ENCODE measurements around the gene DNAH8. TPM values are rescaled to one million over a fixed set of nuclear protein-coding genes. Genes with fewer than 3 reads are reported as not detected.

Gene DNAH8
- total RNA-seq, 2 experiments from 2014 or later, result 0.03 to 0.05 TPM

GRCh38 chr6:38974389-38975151 is 259.5 kb downstream of the DNAH8 start:
- CTCF ChIA-PET, result interaction anchor here (0.5 to 3.0 kb wide), 5 partner anchors 8 to 335 kb away, joined by 3 to 16 read pairs (median 5); no protein-coding TSS in a partner anchor
- POLR2A ChIA-PET, result interaction anchor here (1.2 kb wide), 1 partner anchor 140 kb away, joined by 3 read pairs; no protein-coding TSS in a partner anchor
- DNase-seq, result no peak
- Mint-ChIP-seq H3K27me3 (peaks cover 50% of the 10 kb centered on the region), H3K27ac (no peak overlapping the region), H3K9me3 (no peaks in the 10 kb centered on the region), H3K36me3 (ENCODE audit: low read depth) (no peaks in the 10 kb centered on the region), H3K4me1 (no peaks in the 10 kb centered on the region), H3K4me3 (no peak overlapping the region)

DNA sequence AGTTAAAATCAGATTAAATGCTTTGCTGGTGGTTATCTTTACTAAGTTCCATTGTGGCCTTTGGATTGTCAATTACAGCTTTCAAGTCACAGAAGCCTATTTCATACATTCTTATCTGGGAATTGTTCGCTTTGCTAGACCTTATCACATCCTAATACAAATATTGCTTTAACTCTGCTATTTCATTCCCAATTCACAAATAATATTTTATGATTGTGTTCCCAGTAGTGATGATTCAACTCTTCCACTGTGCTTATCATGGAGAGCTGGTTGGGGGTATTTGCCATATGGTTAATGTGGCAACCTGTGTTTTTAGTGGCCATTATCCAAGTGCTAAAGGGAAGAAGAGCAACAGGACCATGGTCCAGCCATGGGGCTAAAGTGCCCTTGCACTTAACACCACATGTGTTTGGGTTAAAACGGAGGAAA is 260.5 kb downstream of the DNAH8 start:
- Mint-ChIP-seq H3K4me1 (no peaks in the 10 kb centered on the region), H3K9me3 (no peaks in the 10 kb centered on the region), H3K27ac (no peak overlapping the region), H3K27me3 (peaks cover 49% of the 10 kb centered on the region), H3K4me3 (no peak overlapping the region), H3K36me3 (ENCODE audit: low read depth) (no peaks in the 10 kb centered on the region)
- CTCF ChIA-PET, result no interaction called here
- POLR2A ChIA-PET, result no interaction called here
- DNase-seq, result no peak

DNA sequence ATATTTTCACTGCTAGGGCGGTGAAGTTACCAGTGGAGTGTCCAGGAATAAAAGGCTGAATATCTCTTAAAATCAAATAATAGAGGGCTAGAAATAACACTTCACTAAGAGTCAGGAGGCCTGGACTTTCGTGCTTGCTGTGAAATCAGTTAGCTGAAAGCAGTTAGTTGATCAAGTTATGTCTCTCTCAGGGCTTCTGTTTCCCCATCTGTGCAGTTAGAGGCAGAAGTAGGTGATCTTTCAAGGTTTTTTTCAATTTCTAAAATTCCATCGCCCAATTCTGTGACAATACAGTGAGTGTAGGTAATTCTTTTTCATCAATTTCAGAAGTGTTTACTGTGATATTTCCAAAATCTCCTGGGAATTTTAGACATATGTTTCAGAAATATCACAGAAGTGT is 260.9 kb downstream of the DNAH8 start:
- CTCF ChIA-PET, result no interaction called here
- no peaks in the 10 kb centered on the region for H3K9me3 Mint-ChIP-seq
- no peak overlapping the region for H3K4me3 Mint-ChIP-seq
- no peaks in the 10 kb centered on the region for H3K36me3 Mint-ChIP-seq (ENCODE audit: low read depth)
- H3K27me3 Mint-ChIP-seq, result peaks cover 49% of the 10 kb centered on the region
- POLR2A ChIA-PET, result no interaction called here
- H3K27ac Mint-ChIP-seq, result no peak overlapping the region
- DNase-seq, result no peak
- no peaks in the 10 kb centered on the region for H3K4me1 Mint-ChIP-seq

- H3K4me1 Mint-ChIP-seq, result no peaks in the 10 kb centered on the region
- ChIA-PET CTCF (no interaction called here), POLR2A (no interaction called here)
- no peaks in the 10 kb centered on the region for H3K36me3 Mint-ChIP-seq (ENCODE audit: low read depth)
- no peak for DNase-seq
- H3K9me3 Mint-ChIP-seq, result no peaks in the 10 kb centered on the region
- H3K4me3 Mint-ChIP-seq, result no peak overlapping the region
- no peak overlapping the region for H3K27ac Mint-ChIP-seq
- H3K27me3 Mint-ChIP-seq, result peaks cover 44% of the 10 kb centered on the region
These were observed 261.8 kb downstream of the DNAH8 start for GRCh38 chr6:38976801-38977500.

DNA sequence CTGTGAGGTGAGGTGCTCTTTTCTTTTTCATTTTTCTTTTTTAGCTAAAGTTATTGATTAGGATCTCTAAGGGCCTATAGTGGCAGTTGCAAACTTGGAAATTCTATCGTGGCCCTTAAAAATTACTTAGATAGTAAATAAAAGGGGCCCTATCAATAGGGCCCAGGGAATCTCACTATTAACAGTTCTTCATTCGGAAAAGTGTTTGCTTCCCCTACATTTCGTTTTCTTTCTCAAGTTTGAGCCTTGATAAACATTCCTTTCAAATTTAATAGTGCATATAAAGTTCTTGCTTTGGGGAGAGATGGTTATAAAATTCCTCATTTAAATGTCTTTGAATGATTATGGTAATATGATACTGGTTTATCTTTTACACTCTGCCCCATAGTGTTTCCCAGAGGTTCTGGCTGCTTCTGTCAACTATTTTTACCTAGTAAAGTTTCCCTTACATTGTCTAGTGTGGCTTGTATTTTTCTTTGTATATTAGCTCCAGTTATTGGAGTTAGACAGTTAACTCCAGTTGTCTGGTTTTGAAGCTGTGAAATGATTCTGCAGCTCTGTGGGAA is 263.1 kb downstream of the DNAH8 start:
- Mint-ChIP-seq H3K9me3 (no peaks in the 10 kb centered on the region), H3K4me1 (no peaks in the 10 kb centered on the region), H3K27me3 (peaks cover 50% of the 10 kb centered on the region), H3K36me3 (ENCODE audit: low read depth) (no peaks in the 10 kb centered on the region), H3K4me3 (no peak overlapping the region), H3K27ac (no peak overlapping the region)
- no peak for DNase-seq
- POLR2A ChIA-PET, result no interaction called here
- CTCF ChIA-PET, result no interaction called here

GRCh38 chr6:38982470-38982869 is 267.4 kb downstream of the DNAH8 start:
- no peak for DNase-seq
- Mint-ChIP-seq H3K27me3 (peaks cover 32% of the 10 kb centered on the region), H3K27ac (no peak overlapping the region), H3K4me1 (no peaks in the 10 kb centered on the region), H3K9me3 (no peaks in the 10 kb centered on the region), H3K36me3 (ENCODE audit: low read depth) (no peaks in the 10 kb centered on the region), H3K4me3 (no peak overlapping the region)
- POLR2A ChIA-PET, result no interaction called here
- CTCF ChIA-PET, result interaction anchor here (1.8 kb wide), 1 partner anchor 9 kb away, joined by 5 read pairs; no protein-coding TSS in a partner anchor

DNA sequence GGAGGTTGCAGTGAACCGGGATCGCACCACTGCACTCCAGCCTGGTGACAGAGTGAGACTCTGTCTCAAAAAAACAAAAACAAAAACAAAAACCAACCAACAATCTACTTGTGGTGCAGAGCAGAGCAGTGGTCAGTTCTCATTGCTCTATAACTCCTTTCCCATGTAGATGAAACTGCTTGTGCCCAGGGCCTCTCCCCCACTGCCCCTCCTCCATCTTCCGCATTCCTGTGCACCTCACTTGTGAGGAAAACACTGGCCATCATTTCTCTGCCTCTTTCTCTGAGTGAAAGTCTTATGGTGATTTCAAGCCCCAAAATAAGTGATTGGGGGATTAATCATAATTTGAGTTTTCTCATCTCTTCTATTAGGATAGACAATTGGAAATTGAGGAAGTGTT is 269.6 kb downstream of the DNAH8 start:
- DNase-seq, result no peak
- H3K9me3 Mint-ChIP-seq, result no peaks in the 10 kb centered on the region
- H3K4me1 Mint-ChIP-seq, result no peaks in the 10 kb centered on the region
- no peaks in the 10 kb centered on the region for H3K36me3 Mint-ChIP-seq (ENCODE audit: low read depth)
- no peak overlapping the region for H3K4me3 Mint-ChIP-seq
- ChIA-PET CTCF (no interaction called here), POLR2A (no interaction called here)
- no peak overlapping the region for H3K27ac Mint-ChIP-seq
- H3K27me3 Mint-ChIP-seq, result peaks cover 16% of the 10 kb centered on the region

GRCh38 chr6:38985839-38986238 is 270.7 kb downstream of the DNAH8 start:
- no peak for DNase-seq
- Mint-ChIP-seq H3K4me3 (no peak overlapping the region), H3K9me3 (no peaks in the 10 kb centered on the region), H3K27me3 (peaks cover 11% of the 10 kb centered on the region), H3K36me3 (ENCODE audit: low read depth) (no peaks in the 10 kb centered on the region), H3K4me1 (no peaks in the 10 kb centered on the region), H3K27ac (no peak overlapping the region)
- CTCF ChIA-PET, result interaction anchor here (0.6 kb wide), 1 partner anchor 22 kb away, joined by 3 read pairs; no protein-coding TSS in a partner anchor
- POLR2A ChIA-PET, result no interaction called here

GRCh38 chr6:38987503-38987902 is 272.4 kb downstream of the DNAH8 start:
- CTCF ChIA-PET, result no interaction called here
- no peak overlapping the region for H3K27ac Mint-ChIP-seq
- no peaks in the 10 kb centered on the region for H3K36me3 Mint-ChIP-seq (ENCODE audit: low read depth)
- H3K4me1 Mint-ChIP-seq, result no peaks in the 10 kb centered on the region
- peaks cover 12% of the 10 kb centered on the region for H3K27me3 Mint-ChIP-seq
- no peaks in the 10 kb centered on the region for H3K9me3 Mint-ChIP-seq
- DNase-seq, result no peak
- no peak overlapping the region for H3K4me3 Mint-ChIP-seq
- POLR2A ChIA-PET, result no interaction called here

DNA sequence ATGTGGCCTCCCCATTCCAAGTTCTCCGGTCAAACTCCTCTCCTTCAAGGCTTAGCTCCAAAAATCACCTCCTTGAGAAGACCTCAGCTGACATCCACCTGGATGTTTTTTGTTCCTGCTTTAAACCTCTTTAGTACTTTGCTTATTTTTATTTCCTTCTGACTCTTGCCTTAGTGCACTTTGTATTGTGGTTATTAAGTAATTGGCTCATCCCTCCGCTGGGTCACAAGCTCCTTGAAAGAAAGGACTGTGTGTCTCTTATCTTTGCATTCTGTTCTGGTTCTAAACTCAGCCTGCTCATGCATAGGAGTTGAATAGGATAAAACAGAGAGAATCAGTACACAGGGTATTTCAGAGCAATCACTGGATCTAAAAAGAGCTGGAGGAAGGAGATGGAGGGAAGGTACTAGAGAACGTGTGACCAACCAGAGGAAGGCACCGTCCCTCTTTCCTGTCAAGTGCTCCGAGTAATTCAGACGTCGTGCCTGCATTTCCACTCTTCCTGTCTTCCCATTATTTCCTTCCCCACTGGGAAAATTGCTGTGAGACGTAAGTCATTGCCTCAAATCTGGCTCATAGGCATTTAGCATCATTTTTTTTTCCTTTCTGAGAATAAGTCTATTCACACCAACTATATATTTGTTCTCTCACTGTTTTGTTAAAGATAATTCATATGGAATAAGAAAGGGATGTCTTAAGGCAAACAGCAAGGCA is 273.8 kb downstream of the DNAH8 start:
- H3K27me3 Mint-ChIP-seq, result peaks cover 8% of the 10 kb centered on the region
- ChIA-PET POLR2A (no interaction called here), CTCF (no interaction called here)
- no peaks in the 10 kb centered on the region for H3K9me3 Mint-ChIP-seq
- DNase-seq, result no peak
- H3K4me1 Mint-ChIP-seq, result no peaks in the 10 kb centered on the region
- H3K27ac Mint-ChIP-seq, result no peak overlapping the region
- no peaks in the 10 kb centered on the region for H3K36me3 Mint-ChIP-seq (ENCODE audit: low read depth)
- H3K4me3 Mint-ChIP-seq, result no peak overlapping the region

DNA sequence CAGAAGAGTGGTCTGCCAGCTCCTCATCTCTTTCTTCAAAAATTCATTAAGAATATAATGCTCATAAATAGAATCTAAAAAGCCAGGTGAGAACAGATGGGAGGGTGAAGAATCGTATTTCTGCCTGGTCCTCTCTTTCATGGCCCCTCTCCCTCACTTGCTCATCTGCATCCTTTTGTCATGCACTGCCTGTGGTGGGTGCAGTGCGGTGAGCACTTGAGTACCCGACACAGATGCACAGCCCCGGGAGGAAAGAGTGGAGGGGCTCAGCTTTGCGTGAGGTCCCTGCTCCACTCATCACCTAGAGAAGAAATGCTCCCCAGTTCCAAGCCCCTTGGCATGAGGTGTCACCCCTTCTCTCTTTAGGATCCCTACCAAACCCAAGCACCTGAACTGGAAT is 275.4 kb downstream of the DNAH8 start:
- CTCF ChIA-PET, result no interaction called here

DNA sequence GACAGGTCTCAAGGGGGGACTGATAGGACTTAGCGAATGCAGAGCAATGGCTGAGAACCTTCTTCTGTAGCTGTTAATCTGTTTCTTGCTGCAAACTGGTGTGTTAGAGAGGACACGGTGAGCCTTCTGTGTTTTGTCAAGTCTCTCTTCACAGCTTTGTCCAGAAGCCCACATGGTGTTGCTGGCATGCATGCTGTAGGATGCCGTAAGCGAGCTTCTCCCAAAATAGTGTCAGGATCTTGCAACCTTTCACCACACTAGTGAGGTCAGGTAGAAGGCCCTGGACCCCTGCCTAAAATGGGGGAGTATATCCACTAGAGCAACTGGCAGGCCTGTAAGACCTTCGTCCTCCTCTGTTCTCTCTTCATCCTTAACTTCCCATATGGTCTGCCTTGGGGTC is 281.6 kb downstream of the DNAH8 start:
- no peak overlapping the region for H3K4me3 Mint-ChIP-seq
- ChIA-PET POLR2A (no interaction called here), CTCF (interaction anchor here (0.7 to 3.8 kb wide), 9 partner anchors 10 to 309 kb away, joined by 3 to 15 read pairs (median 4); no protein-coding TSS in a partner anchor)
- H3K4me1 Mint-ChIP-seq, result no peaks in the 10 kb centered on the region
- H3K27ac Mint-ChIP-seq, result no peak overlapping the region
- no peak for DNase-seq
- no peaks in the 10 kb centered on the region for H3K9me3 Mint-ChIP-seq
- H3K36me3 Mint-ChIP-seq (ENCODE audit: low read depth), result no peaks in the 10 kb centered on the region
- peaks cover 29% of the 10 kb centered on the region for H3K27me3 Mint-ChIP-seq

More for the DNA sequence above, 275.4 kb downstream of the DNAH8 start:
- POLR2A ChIA-PET, result no interaction called here
- Mint-ChIP-seq H3K9me3 (no peaks in the 10 kb centered on the region), H3K4me1 (no peaks in the 10 kb centered on the region), H3K27ac (no peak overlapping the region), H3K36me3 (ENCODE audit: low read depth) (no peaks in the 10 kb centered on the region), H3K4me3 (no peak overlapping the region), H3K27me3 (peaks cover 9% of the 10 kb centered on the region)
- no peak for DNase-seq

- Mint-ChIP-seq H3K27ac (no peak overlapping the region), H3K36me3 (ENCODE audit: low read depth) (no peaks in the 10 kb centered on the region), H3K4me1 (no peaks in the 10 kb centered on the region), H3K4me3 (no peak overlapping the region), H3K9me3 (no peaks in the 10 kb centered on the region), H3K27me3 (peaks cover 31% of the 10 kb centered on the region)
- ChIA-PET CTCF (interaction anchor here (0.6 to 3.8 kb wide), 12 partner anchors 9 to 312 kb away, joined by 3 to 15 read pairs (median 4); no protein-coding TSS in a partner anchor), POLR2A (no interaction called here)
- DNase-seq, result peak; percentile 24
These were observed 282.1 kb downstream of the DNAH8 start for GRCh38 chr6:38997128-38997761.

All from activated CD4-positive, alpha-beta memory T cell treated with anti-CD3 and anti-CD28 coated beads, Interleukin-2, amount 10 ng/mL, durations not matched to agents 7 days and 5 days (primary cell).